HL-60/S4 (cell line): ENCODE results near the gene RTF1.
"Not testable (repeated sequence)": the region's sequence is repeated elsewhere in the genome, so short reads cannot be mapped to it uniquely, and the experiment has no call there.

Experiments used
- in situ Hi-C: fragments of 300-500 bp; cut with MboI; formaldehyde crosslinking; loops from 2 replicates; pipeline ENCODE4 v1.14.3; 2022; ENCODE audit warnings: low sequenced_read_pairs

Gene RTF1

DNA sequence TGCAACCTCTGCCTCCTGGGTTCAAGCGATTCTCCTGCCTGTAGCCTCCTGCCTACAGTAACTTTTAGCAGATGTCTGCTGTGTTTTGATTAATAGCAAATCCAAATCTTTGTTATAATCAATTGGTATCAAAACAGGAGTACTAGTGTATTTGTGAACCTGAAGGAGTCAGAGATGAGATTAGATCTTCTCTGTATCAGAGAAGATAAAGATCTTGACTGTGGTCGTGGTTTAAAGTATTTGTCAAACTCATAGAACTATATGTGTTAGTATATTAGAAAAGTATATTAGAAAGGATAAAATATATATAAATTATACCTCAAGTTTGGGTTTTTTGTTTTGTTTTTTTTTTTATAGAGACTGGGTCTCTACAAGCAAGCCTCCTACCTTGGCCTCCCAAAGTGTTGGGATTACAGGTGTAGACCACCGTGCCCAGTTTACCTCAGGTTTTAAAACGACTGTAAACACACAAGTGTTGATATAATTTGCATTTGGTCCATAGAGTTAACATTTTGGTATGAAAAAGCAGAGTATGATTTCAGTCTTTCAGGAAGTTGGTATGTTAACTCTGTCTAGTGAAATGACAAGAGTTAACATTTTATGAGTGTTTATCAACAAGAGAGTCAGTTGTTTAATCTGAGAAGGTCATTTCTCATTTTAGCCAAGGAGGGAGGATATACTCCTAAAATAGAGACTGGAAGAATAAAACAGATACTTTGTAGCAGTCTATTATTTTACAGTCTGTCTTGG lies 18.3 kb downstream of the RTF1 start:
- in situ Hi-C loops, result no loop called here

DNA sequence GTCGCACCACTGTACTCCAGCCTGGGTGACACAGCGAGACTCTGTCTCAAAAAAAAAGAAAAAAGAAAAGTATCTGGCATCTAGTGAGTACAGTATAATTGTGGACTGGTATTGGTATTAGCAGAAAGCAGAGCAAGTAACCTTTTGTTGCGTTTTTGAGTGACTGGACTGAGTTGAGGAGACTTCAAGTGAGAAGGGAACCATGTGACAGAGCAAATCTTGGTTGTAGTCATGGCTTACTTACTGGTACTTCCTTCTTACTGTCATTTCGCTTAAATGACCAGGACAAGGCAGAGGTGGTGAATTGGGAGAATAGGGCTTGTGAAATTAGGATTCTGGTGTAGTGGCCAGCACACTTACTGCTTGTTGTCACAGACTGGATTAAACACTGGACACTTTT lies 20.6 kb downstream of the RTF1 start:
- in situ Hi-C loops, result no loop called here

DNA sequence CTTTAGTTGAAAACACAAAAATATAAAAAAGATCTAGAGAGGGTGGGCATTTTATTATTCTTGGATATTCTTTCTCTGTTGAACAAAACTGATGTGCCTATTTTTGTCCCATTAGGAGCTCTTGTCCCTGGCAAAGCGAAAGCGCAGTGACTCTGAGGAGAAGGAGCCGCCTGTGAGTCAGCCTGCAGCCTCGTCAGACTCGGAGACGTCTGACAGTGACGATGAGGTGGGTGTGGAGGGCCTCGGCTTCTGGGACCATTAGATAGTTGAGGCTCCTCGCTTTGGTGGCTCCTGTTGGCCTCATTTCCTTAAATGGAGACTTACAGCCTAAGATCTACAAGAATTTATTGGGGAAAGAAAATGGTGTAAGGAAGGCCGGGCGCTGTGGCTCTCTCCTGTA lies 21.3 kb downstream of the RTF1 start:
- in situ Hi-C loops, result no loop called here

DNA sequence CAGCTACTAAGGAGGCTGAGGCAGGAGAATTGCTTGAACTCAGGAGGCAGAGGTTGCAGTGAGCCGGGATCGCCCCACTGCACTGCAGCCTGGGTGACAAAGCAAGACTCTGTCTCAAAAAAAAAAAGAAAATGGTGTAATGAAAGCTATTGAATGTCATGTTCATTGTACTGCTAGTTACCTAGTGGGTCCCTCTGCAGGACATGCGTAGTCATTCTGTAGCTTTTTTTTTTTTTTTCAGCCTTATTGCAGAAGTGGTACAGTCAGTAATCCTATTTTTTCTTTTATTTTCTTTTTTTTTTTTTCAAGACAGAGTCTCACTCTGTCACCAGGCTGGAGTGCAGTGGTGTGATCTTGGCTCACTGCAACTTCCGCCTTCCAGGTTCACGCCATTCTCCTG lies 21.9 kb downstream of the RTF1 start:
- in situ Hi-C loops, result not testable (repeated sequence)

DNA sequence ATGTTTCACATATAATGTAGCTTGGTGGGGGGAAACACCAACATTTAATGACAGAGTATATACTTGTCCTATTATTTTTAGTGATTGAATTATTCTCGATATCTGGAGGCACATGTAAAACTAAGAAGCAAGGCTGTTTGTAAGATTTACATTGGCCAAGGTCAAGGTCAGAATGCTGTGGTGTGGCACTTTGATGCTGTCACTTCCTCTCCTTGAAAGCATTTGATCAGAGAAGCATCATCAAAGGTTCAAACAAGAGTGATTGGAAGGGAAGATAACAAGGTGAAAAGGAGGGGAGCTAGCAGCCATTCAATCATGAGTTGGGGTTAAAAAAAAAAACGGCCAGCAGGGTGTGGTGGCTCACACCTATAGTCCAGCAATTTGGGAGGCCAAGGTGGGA lies 26.4 kb downstream of the RTF1 start:
- in situ Hi-C loops, result no loop called here

DNA sequence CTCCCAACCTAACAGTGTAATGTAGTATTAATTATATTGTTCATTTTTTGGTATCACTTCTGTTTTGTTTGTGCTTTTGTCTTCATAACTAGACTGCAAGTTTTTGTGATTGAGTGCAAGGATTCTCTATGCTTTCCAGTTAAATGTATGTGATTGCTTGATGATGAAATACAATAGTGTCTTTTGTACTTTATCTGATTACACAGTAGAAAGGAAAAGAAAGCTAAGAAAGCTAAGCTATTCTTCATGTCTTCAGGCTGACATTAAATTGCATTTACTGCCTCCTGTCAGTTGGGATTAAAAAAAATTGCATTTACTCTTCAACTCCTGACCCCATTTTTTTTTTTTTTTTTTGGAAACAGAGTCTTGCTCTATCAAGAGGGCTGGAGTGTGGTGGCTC lies 28.5 kb downstream of the RTF1 start:
- in situ Hi-C loops, result no loop called here

DNA sequence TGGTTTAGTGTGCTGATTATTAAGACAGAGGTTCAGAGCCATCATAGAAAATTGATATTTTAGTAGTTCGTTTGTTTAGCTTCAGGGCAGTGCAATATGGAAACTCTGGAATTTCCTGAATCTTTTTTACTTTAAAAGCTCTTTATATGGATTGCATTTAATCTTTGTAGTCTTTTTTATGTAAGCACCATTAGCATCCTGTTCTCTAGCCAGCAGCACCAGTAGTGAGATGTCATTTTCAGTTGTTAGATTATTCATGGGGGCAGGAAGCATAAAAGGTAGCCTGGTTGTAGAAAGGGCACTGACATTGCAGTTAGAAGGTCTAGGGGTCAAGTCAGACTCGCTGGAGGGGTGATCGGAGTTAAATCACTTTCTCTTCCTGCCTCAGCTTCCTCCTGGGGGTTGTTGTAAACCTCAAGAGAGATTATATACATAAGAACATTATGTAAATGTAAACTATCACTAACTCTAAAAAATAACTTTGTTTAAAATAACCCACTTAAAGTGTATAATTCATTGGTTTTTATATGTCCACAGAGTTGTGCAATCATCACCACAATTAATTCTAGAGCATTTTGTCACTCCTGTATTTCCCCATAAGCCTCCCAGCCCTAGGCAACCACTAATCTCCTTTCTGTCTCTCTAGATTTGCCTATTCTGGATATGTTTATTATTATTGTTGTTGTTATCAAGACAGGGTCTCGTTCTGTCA lies 45.3 kb downstream of the RTF1 start:
- in situ Hi-C loops, result loop anchor here (25.0 kb wide), 1 partner anchor 350 kb away; no protein-coding TSS in a partner anchor

DNA sequence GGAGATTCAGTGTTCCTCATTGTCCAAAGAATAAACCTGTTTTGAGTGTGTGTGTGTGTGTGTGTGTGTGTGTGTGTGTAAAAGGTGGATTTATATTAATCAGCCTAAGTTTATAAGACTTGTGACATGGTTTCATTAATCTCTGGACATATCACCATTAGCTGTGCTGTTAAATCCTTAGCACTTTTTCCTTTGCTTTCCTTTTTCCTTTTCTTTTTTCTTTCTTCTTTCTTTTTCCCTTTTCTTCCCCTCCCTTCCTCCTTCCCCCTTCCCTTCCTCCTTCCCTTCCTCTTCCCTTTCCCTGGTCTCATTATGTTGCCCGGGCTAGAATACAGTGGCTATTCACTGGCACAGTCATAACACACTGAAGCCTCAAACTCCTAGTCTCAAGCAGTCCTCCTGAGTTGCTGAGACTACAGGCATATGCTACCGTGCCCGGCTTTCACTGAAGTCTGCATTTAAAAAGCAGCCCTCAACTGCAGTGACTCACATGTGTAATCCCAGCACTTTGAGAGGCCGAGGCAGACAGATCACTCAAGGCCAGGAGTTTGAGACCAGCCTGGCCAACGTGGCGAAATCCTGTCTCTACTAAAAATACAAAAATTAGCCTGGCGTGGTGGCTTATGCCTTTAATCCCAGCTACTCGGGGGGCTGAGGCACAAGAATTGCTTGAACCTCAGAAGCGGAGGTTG lies 48.1 kb downstream of the RTF1 start:
- in situ Hi-C loops, result loop anchor here (25.0 kb wide), 1 partner anchor 347 kb away; no protein-coding TSS in a partner anchor

DNA sequence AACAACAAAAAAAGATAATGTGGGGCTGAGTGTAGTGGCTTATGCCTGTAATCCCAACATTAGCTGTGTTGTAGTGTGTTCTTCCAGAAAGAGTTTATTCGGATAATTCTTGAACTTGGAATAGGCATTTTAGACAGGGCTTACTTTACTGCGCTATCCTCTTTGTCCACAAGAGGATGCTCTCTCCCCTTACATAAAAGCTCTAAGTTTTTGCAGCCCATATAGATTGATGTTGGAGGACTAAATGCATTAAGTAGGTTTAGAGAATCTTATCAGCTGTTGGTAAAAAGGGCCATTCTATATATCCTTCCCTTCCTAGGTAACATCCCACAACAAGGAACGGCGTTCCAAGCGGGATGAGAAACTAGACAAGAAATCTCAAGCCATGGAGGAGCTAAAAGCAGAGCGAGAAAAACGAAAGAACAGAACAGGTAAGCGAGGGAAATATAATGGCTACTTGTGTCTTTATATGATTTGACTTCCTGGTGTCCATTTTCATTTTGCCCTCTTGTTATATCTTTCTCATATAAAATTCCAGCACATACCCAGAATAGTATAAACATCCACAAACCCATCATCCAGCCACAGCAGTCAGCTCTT lies 49.0 kb downstream of the RTF1 start:
- in situ Hi-C loops, result loop anchor here (25.0 kb wide), 1 partner anchor 346 kb away; no protein-coding TSS in a partner anchor

DNA sequence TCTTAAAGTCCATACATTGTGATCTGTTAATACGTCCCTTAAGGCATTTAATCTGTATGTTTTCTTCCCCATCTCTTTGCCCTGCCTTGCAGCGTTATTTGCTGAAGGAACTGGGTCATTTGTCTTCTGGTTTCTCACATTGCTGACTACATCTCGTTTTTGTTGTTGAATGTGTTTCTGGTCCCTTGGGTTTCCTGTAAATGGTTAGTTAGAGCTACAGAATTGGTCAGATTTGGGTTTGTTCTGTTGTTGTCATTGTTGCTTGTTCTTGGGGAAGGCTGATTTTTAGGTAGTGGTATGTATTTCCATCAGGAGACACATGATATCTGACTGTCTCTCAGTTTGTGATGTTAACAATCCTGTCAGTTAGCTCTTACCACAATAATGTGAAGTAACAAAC lies 49.8 kb downstream of the RTF1 start:
- in situ Hi-C loops, result loop anchor here (25.0 kb wide), 1 partner anchor 346 kb away; no protein-coding TSS in a partner anchor

DNA sequence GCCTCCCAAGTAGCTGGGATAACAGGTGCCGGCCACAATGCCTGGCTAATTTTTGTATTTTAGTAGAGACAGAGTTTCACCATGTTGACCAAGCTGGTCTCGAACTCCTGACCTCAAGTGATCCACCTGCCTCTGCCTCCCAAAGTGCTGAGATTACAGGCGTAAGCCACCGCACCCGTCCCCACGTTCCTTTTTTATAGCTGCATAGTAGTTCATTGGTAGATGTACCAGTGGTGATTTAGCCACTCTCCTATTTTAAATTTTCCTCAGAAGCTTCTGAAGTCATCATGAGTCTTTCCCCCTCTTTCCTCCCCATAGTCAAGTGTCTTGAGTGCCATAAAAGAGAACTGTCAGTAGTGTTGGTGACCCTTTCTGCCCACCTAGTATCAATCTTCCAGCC lies 52.7 kb downstream of the RTF1 start:
- in situ Hi-C loops, result loop anchor here (25.0 kb wide), 1 partner anchor 343 kb away; no protein-coding TSS in a partner anchor

DNA sequence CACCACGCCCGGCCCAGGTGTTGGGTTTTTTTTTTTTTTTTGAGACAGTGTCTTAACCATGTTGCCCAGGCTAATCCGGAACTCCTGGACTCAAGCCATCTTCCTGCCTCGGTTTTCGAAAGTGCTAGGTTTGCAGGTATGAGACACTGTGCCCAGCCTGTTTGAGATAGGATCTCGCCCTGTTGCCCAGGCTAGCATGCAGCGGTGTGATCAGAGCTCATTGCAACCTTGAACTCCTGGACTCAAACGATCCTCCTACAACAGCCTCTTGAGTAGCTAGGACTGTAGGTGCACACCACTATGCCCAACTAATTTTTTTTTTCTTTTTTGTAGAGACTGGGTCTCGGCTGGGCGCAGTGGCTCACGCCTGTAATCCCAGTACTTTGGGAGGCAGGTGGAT lies 56.5 kb downstream of the RTF1 start:
- in situ Hi-C loops, result loop anchor here (25.0 kb wide), 1 partner anchor 339 kb away; no protein-coding TSS in a partner anchor

DNA sequence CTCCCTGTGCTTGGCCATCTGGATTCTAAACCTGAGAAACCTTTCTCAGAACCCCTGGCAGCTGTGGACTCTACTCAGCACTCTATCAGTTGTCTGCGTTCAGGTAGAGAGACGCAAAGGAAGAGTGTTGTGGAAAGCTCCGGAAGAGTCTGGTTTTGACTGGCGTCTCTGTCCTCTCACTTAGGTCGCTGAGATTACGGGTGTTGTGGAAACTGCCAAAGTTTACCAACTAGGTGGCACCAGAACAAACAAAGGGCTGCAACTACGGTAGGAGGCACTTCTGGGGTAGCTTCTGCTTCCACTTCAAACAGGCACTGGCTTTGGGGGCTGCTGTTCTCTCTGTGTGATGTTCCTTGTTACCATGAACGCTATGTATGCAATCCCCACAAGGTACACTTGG lies 57.5 kb downstream of the RTF1 start:
- in situ Hi-C loops, result loop anchor here (25.0 kb wide), 1 partner anchor 338 kb away; no protein-coding TSS in a partner anchor

DNA sequence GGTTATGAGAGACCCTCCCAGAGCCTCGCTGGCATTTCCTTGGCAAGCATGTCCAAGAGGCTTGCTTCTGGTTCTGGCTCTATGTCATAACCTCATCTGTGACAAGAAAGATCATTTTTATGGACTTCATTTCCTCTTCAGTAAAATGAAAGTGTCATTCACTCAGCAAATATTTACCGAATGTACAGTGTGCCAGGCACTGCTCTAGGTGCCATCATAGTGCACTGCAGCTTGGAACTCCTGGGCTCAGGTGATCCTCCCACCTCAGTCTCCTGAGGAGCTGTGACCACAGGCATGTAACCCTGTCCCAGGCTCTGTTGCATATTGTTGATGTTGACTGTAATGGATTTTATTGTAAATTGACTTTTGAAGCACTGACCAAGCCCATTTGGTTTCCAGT lies 58.0 kb downstream of the RTF1 start:
- in situ Hi-C loops, result loop anchor here (25.0 kb wide), 1 partner anchor 337 kb away; no protein-coding TSS in a partner anchor

DNA sequence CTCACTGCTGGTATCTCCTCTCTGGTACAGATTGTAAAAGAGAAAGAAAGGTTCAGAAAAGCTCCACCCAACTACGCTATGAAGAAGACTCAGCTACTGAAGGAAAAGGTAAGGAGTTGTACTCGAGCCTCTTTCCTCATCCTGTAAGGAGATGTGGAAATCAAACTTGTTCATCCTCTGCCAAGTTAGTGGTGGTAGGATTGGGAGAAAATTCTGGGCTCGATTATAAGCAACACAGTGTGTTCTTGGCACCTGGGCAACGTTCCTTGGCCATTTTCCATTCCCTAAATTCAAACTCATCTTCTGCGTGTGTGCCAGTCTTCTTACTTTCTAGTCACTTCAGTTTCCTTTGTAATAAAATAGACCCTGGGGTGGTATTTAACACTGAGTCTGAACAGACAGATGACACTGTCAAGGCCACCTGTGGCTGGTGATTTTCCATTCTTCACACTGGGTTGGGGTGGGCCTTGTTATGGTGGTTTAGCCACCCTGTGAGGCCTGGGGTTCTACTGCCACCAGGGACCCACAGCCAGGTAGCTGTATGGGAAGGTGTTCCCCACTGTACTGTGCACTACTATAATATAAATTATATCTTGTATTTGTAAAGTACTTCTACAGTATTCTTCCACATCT lies 59.6 kb downstream of the RTF1 start:
- in situ Hi-C loops, result no loop called here

DNA sequence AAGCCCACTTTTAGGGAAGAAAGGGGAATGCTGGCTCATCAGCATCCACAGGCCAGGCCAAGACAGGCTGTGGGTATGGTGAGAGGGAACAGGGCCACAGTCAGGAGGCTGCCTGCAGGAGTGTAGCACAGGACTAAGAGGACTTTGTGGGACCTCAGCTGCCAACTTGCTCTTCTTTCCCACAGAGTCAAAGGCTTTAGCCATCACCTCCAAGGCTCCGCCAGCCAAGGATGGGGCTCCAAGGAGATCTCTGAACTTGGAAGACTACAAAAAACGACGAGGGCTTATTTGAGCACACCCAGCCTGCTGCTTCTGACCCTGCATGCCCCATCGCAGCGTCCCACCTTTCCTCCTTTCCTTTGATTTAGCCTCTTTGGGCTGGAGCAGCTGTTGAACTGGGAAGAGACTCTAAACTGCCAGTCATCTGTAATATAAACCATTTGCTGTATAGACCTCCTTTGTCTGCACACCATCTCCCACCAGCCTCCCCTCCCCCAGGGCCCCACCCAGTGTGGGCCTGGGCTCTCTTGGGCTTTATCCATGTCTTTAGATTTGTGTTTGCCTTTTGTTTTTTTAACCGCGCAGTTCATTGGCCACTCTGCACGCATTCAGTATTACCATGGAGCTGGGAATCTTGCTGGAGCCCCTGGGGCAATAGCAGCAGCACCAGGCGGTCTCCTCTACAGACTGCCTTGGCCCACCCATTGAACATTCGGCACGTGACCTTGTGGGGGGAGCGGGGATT lies 63.7 kb downstream of the RTF1 start:
- in situ Hi-C loops, result no loop called here

DNA sequence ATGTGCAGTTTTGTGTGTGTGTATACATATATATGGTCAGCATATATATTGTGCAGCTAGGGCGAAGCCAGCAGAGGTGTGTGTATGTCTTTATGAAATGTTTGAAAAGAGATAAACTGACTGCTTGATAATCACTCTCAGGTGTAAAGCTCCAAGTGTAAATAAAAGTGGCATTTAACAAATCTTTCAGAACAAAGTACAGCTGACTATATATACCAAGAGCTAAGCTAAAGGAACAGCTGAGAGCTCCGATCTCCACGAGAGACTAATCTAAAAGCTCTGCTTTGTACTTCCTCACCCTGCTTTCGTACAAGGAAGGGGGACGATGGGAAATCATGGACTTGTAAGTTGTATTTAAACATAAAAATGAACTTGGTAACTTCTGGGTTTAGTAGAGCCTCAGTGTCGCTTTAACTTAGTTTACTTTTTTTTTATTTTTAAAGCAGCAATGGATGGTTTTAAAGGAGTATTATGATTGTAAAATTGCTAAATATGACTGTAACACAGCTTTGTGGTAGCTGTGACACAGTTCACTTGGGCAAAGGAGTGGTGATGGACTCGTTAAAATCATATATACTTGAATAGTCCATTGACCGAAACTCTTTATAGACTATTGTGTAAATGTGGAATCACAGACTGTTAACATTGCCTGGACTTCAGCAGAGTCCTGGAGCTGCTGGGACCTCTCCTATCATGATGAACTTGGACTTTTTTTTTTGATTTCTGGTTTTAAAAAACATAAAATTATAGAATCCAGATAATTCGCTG lies 65.4 kb downstream of the RTF1 start:
- in situ Hi-C loops, result no loop called here

DNA sequence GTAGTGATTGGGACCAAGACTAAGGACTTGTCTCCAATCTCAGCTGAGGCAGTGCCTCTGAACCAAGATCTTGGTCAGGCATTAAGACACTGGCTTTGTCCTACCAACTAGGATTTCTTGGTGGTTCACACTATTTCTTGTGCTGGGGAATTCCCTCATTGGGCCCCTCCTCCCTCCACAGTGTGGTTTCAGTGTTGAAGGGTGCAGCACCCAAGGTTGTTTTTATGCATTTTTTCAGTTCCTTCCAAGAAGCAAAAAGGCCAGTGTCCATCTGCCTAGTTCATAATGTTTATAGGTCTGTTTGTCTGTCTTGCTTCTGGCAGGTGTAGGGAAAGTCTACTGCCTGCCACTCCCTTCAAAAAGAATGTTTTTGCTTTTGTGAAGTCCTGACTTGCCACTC lies 66.2 kb downstream of the RTF1 start:
- in situ Hi-C loops, result no loop called here

DNA sequence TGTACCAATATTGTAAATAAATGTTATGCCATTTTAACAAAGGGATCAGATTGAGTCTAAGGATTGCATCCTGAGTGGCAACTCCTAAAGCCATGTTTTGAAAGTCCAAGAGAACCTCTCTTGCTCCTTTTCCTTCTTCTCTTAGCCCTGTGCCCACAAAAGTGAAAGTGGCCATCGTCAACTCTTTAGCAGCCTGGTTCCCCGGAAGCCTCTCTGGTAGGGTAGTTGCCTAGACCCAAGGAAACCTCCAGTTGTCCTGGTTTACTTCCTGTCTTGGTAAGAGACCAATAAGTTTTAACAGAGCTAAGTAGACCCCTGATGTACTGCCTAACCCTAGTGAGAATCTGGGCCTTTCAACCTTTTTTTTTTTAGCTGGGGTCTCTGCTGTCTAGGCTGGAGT lies 66.6 kb downstream of the RTF1 start:
- in situ Hi-C loops, result no loop called here
